Medulla oblongata (tissue), 1 donor: ENCODE data around the gene FCN2.

ENCODE experiments used
- DNase-seq: peaks from one replicate; pipeline ENCODE4 v3.0.0-alpha.2; 2015; ENCODE audit errors: extremely low spot score

FCN2 gene

GRCh38 chr9:134880484-134881312 is at the start of gene FCN2:
Gene FCN2, plus strand, starts transcription at chr9:134880810. Its CDS starts 12 bp downstream, at chr9:134880822.
- no peak for DNase-seq

GRCh38 chr9:134830926-134831720 is 49.5 kb upstream of the FCN2 start:
- DNase-seq: no peak

GRCh38 chr9:134832471-134832870 is 48.1 kb upstream of the FCN2 start:
- DNase-seq: no peak

- DNase-seq: no peak
Observed at GRCh38 chr9:134833294-134833880, 47.2 kb upstream of the FCN2 start.

GRCh38 chr9:134834217-134834956 is 46.2 kb upstream of the FCN2 start:
- DNase-seq: no peak

- DNase-seq: no peak
Observed at GRCh38 chr9:134834957-134835419, 45.6 kb upstream of the FCN2 start.

GRCh38 chr9:134835448-134835847 is 45.2 kb upstream of the FCN2 start:
- no peak for DNase-seq

- DNase-seq: no peak
Observed at GRCh38 chr9:134835987-134836386, 44.6 kb upstream of the FCN2 start.

- no peak for DNase-seq
Observed at GRCh38 chr9:134836406-134836970, 44.1 kb upstream of the FCN2 start.

GRCh38 chr9:134837529-134837928 is 43.1 kb upstream of the FCN2 start:
- no peak for DNase-seq

GRCh38 chr9:134838651-134839454 is 41.8 kb upstream of the FCN2 start:
- no peak for DNase-seq

- DNase-seq: no peak
Observed at GRCh38 chr9:134839455-134840125, 41.0 kb upstream of the FCN2 start.

GRCh38 chr9:134840511-134840910 is 40.1 kb upstream of the FCN2 start:
- DNase-seq: no peak

- no peak for DNase-seq
Observed at GRCh38 chr9:134841180-134841904, 39.3 kb upstream of the FCN2 start.

- no peak for DNase-seq
Observed at GRCh38 chr9:134842321-134842720, 38.3 kb upstream of the FCN2 start.

- DNase-seq: no peak
Observed at GRCh38 chr9:134843740-134844139, 36.9 kb upstream of the FCN2 start.

- DNase-seq: no peak
Observed at GRCh38 chr9:134844821-134845220, 35.8 kb upstream of the FCN2 start.

GRCh38 chr9:134846187-134846586 is 34.4 kb upstream of the FCN2 start:
- DNase-seq: no peak

GRCh38 chr9:134846699-134847098 is 33.9 kb upstream of the FCN2 start:
- DNase-seq: no peak
